ENCODE measurements around the gene ADAMTS8.

GRCh38 chr11:130379276-130379675 is 49.1 kb downstream of the ADAMTS8 start:
- no peak for TF ChIP-seq EP300 (IDR thresholded peaks at IDR 0.05)
- TF ChIP-seq CTCF (IDR thresholded peaks at IDR 0.05) = no peak
- TF ChIP-seq POLR2AphosphoS5 (IDR thresholded peaks at IDR 0.05) = no peak
- TF ChIP-seq POLR2A (IDR thresholded peaks at IDR 0.05) = no peak

Measured in stomach (tissue), 4 donors.